HEK293 (cell line): ENCODE results near the gene FRMD3.

Experiments
- ZBTB26 ChIP-seq: fragments of 450-650 bp; formaldehyde crosslinking; optimal IDR thresholded peaks from 2 replicates; pipeline ENCODE3; 2016; ENCODE audit warnings: missing biosample characterization, mild to moderate bottlenecking, missing genetic modification characterization
- ZSCAN18 ChIP-seq: fragments of 450-650 bp; formaldehyde crosslinking; IDR thresholded peaks from 2 replicates; pipeline ENCODE4 v1.5.1; 2016; ENCODE audit warnings: missing biosample characterization, missing genetic modification characterization

- TF ChIP-seq ZSCAN18 (tag by site-specific recombination), result no peak
- no peak for TF ChIP-seq ZBTB26 (tag by site-specific recombination)
Observed at GRCh38 chr9:83474631-83475030, 63.6 kb downstream of the FRMD3 start.
